ENCODE measurements around the gene VAT1.
"Not testable (repeated sequence)": the region's sequence is repeated elsewhere in the genome, so short reads cannot be mapped to it uniquely, and the experiment has no call there.

The VAT1 gene

GRCh38 chr17:43003542-43004172 is 18.5 kb downstream of the VAT1 start:
- DNase-seq: no peak

DNA sequence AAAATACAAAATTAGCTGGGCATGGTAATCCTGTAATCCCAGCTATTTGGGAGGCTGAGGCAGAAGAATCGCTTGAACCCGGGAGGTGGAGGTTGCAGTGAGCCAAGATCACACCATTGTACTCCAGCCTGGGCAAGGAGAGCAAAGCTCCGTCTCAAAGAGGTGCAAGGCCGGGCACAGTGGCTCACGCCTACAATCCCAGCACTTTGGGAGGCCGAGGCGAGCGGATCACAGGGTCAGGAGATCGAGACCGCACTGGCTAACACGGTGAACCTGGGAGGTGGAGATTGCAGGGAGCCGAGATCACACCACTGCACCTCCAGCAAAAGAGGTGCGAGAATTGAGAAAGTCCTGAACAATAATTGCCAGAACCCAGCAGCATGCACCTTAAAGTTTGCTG is 21.3 kb downstream of the VAT1 start:
- DNase-seq: not testable (repeated sequence)

GRCh38 chr17:42999003-42999525 is 23.1 kb downstream of the VAT1 start:
- no peak for DNase-seq

- DNase-seq: peak; percentile 100
Observed at GRCh38 chr17:42997984-42998938, 23.9 kb downstream of the VAT1 start, which contains the start of gene RPL27. Gene RPL27 (plus strand): TSS chr17:42998419. CDS start chr17:42998751, 332 bp downstream.

GRCh38 chr17:42997390-42997983 is 24.7 kb downstream of the VAT1 start:
- DNase-seq: no peak

DNA sequence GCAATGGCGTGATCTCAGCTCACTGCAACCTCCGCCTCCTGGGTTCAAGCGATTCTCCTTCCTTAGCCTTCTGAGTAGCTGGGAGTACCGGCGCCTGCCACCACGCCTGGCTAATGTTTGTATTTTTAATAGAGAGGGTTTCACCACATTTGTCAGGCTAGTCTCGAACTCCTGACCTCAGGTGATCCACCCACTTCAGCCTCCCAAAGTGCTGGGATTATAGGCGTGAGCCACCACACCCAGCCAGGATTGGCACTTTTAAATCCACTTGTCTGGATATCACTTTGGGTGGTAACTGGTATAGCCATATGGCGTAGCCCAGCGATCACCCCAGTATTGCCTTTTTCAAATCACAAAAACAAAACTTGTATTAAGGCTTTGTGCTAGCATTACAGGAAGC is 28.3 kb downstream of the VAT1 start:
- DNase-seq: not testable (repeated sequence)

DNA sequence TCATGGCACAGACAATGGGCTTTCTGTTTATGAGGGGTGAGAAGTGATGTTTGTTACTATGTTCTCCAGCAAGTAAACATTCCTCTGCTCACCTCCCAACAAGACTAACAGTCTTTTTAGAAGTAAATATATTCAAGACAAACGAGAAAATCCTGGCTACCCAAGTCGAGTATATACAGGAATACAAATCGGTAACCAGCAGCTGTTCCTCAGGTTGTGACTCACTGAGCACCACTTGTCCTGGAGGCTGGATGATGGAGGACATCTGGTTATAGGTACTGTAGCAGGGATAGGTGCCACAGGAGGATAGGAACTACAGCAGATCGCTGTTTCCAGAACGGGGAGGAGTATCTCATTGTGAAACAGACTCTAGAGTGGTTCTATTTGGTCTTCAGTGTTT is 29.3 kb downstream of the VAT1 start:
- DNase-seq: no peak

DNA sequence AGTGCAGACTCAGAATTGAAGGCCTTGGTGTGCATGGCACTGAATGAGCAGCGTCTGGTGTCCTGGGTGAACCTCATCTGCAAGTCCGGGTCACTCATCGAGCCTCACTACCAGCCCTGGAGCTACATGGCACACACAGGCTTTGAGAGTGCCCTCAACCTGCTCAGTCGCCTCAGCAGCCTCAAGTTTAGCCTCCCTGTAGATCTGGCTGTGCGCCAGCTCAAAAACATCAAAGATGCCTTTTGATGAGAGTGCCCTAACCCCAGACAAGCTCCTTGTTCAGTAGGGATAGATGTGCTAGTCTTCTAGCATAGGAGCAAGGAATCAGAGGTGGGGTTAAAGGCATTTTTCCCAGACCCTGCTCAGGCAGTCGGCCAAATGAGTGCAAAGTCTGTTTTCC is 30.7 kb downstream of the VAT1 start:
- DNase-seq: no peak

- no peak for DNase-seq
Observed at GRCh38 chr17:42989726-42990652, 32.2 kb downstream of the VAT1 start.

- DNase-seq: no peak
Observed at GRCh38 chr17:42989141-42989540, 33.0 kb downstream of the VAT1 start.

- DNase-seq: no peak
Observed at GRCh38 chr17:42985225-42985624, 37.0 kb downstream of the VAT1 start.

GRCh38 chr17:42982266-42982665 is 39.9 kb downstream of the VAT1 start:
- DNase-seq: no peak

DNA sequence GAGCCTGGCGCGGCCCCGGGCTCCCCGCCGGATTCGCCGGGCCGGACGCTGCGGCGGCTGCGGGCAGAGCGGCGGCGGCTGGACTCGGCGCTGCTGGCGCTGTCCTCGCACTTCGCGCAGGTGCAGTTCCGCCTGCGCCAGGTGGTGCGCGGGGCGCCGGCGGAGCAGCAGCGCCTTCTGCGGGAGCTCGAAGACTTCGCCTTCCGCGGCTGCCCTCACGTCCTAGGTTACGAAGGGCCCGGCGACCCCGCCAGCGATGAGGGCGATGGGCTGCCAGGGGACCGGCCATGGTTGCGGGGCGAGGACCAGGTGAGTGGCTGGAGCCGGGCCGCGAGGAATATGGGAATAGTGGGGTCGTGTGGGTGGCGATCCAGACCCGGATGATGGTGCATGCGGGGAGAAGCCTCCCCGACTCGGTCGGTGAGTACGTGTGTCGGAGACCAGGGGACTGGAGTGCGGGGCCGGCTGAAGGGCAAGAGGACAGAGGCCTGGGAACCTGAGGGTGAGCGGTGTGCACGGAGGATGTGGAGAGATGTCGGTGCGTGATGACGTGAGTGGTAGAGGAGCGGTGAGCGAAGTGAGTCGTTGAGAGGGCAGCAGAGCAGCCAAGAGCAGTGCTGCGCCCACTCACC is 41.3 kb downstream of the VAT1 start:
- no peak for DNase-seq

- DNase-seq: peak; percentile 10
Observed at GRCh38 chr17:42980274-42980765, 41.9 kb downstream of the VAT1 start, which contains the start of gene RUNDC1. Gene RUNDC1 (plus strand): TSS chr17:42980565. CDS start chr17:42980577, 12 bp downstream.

- DNase-seq: peak; percentile 29
Observed at GRCh38 chr17:42979511-42980273, 42.5 kb downstream of the VAT1 start, which contains the start of gene PTGES3L. Gene PTGES3L (minus strand): TSS chr17:42980080. CDS start chr17:42980053, 27 bp downstream.

DNA sequence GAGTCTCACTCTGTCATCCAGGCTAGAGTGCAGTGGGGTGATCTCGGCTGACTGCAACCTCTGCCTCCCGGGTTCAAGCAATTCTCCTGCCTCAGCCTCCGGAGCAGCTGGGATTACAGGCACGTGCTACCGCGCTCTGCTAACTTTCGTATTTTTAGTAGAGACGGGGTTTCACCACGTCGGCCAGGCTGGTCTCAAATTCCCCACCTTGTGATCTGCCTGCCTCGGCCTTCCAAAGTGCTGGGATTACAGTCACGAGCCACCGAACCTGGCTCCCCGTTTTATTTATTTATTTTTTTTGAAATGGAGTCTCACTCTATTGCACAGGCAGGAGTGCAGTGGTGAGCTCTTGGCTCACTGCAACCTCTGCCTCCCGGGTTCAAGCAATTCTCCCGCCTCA is 46.5 kb downstream of the VAT1 start:
- not testable (repeated sequence) for DNase-seq

- DNase-seq: no peak
Observed at GRCh38 chr17:42975265-42975664, 46.9 kb downstream of the VAT1 start.

GRCh38 chr17:42973323-42973722 is 48.9 kb downstream of the VAT1 start:
- DNase-seq: not testable (repeated sequence)

DNA sequence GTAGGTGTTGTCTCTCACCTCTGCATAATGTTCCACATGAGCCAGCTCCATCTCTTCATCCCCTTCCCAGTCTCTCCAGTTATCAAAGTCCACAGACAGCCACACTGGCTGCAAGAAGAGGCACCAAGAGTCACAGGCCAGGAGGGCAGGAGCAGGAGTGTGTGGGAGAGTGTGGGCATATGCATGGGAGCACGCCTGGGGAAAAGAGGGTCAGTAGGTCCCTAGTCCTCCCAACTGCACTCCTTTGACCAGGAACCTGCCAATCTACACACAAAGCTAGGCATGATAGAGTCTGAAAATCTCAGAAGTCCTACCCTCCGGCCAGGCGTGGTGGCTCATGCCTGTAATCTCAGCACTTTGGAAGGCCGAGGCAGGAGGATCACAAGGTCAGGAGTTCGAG is 50.6 kb downstream of the VAT1 start:
- DNase-seq: no peak

DNA sequence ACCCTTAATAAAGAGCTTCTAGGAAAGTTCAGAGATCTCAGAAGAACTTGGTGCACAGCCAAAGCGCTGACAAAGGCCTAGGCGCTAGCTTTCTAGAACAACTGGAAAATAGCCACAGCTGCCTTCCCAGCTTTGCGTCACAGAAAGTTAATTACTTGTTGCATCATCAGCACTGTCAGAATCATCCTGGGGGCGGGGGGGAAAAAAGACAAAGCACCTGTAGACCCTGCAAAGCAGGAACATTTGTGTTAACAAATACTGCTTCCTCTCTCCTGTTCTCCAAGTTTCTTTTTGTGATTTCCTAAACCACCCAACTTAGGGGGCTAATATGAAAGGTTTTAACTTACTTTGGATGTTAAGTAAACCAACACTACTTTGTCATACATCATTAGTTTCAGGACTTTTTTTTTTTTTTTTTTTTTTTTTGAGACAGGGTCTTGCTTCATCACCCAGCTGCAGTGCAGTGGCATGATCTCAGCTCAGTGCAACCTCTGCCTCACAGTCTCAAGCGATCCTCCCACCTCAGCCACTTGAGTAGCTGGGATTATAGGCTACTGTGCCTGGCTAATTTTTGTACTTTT is 53.1 kb downstream of the VAT1 start:
- no peak for DNase-seq
